Bladder microvascular endothelial cell (primary cell): Measurements from ENCODE around the gene TMEM184C. TPM values are rescaled to one million over a fixed set of nuclear protein-coding genes. Genes with fewer than 3 reads are reported as not detected.

Experiments used
- total RNA-seq: library from RNA; depleted of rRNA; stranded (reverse); fragments of >200 nt; gene quantifications from 2 replicates; pipeline ENCODE4 v1.2.3, GENCODE V29; 2014

TMEM184C gene
- 19.1 and 42.2 TPM in 2 replicates for total RNA-seq

GRCh38 chr4:147617173-147617840 is at the start of gene TMEM184C:
Gene TMEM184C, plus strand, starts transcription at chr4:147617397. Its CDS starts 560 bp downstream, at chr4:147617957.

GRCh38 chr4:147683717-147684700 is 66.8 kb downstream of the TMEM184C start, which contains the start of gene PRMT9:
Gene PRMT9, minus strand, starts transcription at chr4:147684163. Its CDS starts 176 bp downstream, at chr4:147683987.

Other genes with a start within 250 kb of the TMEM184C start
- 0.16 and 0.25 TPM in 2 replicates for gene EDNRA, start 136.3 kb upstream of the TMEM184C start, total RNA-seq
- 5.8 and 13.2 TPM in 2 replicates for gene PRMT9, start 66.8 kb downstream of the TMEM184C start, total RNA-seq
- gene ARHGAP10, start 114.7 kb downstream of the TMEM184C start, total RNA-seq = 13.1 and 22.0 TPM in 2 replicates